OCI-M1 (cell line): Measurements from ENCODE around the gene L2HGDH.
A peak's percentile ranks its signal among the peaks of the same experiment; 100 is the strongest.

ENCODE experiments used
- DNase-seq: peaks from one replicate; lab custom pipeline; 2025; lab: John Stamatoyannopoulos, UW

The L2HGDH gene

DNA sequence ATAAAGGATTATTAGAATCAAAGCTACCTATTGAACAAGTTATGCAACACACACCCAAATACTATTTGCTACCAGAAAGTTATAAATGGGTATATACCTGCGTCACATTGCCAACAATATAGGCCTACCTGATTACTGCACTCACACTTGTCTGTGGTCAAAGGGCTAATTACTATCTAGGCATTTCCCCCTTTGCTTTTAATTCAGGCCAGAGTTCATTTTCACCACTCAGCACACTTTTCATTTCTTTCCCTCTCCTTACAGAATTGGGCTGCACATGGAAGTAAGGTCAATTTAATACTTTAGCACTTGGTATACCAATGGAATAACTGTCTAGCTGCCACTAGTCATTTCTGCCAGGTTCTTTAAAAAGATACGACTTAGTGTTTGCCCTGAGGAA, 82.3 kb downstream of the L2HGDH start:
- DNase-seq, result no peak

- no peak for DNase-seq
Observed at GRCh38 chr14:50228313-50228712, 83.7 kb downstream of the L2HGDH start.

GRCh38 chr14:50225974-50226297, 86.1 kb downstream of the L2HGDH start:
- DNase-seq, result peak; percentile 63

GRCh38 chr14:50225067-50225973, 86.7 kb downstream of the L2HGDH start:
- DNase-seq, result no peak

- no peak for DNase-seq
Observed at GRCh38 chr14:50222055-50222613, 89.9 kb downstream of the L2HGDH start.

- no peak for DNase-seq
Observed at GRCh38 chr14:50218501-50218900, 93.5 kb downstream of the L2HGDH start.

DNA sequence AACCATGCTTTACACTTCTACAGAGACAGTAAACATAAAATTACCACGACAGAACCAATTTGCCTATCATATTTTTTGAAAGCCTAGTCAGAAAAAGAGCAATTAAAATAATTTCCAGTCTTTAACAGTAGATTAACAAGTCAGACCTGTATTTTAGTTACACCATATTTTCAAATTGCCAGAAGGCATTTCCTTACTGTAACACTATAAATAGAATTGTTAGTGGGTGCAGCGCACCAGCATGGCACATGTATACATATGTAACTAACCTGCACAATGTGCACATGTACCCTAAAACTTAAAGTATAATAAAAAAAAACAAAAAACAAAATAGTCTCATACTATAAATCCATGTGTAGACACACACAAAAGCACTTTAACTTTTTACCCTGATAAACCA, 96.6 kb downstream of the L2HGDH start:
- DNase-seq, result no peak

GRCh38 chr14:50213795-50214194, 98.2 kb downstream of the L2HGDH start:
- DNase-seq, result no peak

GRCh38 chr14:50212726-50213125, 99.3 kb downstream of the L2HGDH start:
- peak; percentile 14 for DNase-seq

- DNase-seq, result no peak
Observed at GRCh38 chr14:50210074-50210473, 102.0 kb downstream of the L2HGDH start.

DNA sequence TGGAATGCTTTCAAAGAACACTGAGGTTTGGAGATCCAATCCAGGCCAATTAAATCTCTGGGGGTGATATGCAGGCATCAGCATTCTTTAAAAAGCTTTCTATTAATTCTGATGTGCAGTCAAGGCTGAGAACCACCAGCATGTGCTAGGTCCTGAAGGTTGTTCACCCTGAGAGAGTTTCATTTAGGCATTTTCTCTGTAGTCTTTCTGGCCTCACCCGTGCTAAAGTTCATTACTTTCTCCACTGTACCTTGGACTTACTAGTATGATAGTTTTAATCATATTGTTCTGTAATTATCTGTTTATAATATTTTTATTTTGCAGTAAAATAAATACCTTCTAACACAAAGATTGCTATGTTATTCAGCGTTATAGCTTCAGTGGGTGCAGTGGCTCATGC, 113.5 kb downstream of the L2HGDH start:
- DNase-seq, result no peak

- DNase-seq, result no peak
Observed at GRCh38 chr14:50191499-50191898, 120.5 kb downstream of the L2HGDH start.
